Chondrocyte (in vitro differentiated cells): Measurements from ENCODE around the gene CCDC27. TPM values are rescaled to one million over a fixed set of nuclear protein-coding genes. Genes with fewer than 3 reads are reported as not detected.

ENCODE experiments used
- DNase-seq: peaks from one replicate; pipeline ENCODE4 v3.0.0; 2021; ENCODE audit warnings: mixed read lengths, low spot score
- H3K27ac Mint-ChIP-seq: one replicate; pipeline ENCODE4 v1.8.0; 2021; ENCODE audit warnings: mild to moderate bottlenecking, moderate library complexity, mixed read lengths; ENCODE audit not compliant: unreplicated experiment
- H3K27me3 Mint-ChIP-seq: 2 replicates; pipeline ENCODE4 v1.8.0; 2021; ENCODE audit warnings: low read depth, mixed read lengths
- H3K36me3 Mint-ChIP-seq: 2 replicates; pipeline ENCODE4 v1.8.0; 2021; ENCODE audit warnings: low read depth, mixed read lengths
- H3K4me1 Mint-ChIP-seq: 2 replicates; pipeline ENCODE4 v1.8.0; 2021; ENCODE audit warnings: low read depth, mild to moderate bottlenecking, mixed read lengths
- H3K4me3 Mint-ChIP-seq: one replicate; pipeline ENCODE4 v1.8.0; 2021; ENCODE audit warnings: mild to moderate bottlenecking, moderate library complexity, mixed read lengths; ENCODE audit not compliant: unreplicated experiment
- H3K9me3 Mint-ChIP-seq: 2 replicates; pipeline ENCODE4 v1.8.0; 2021; ENCODE audit warnings: low read depth, mixed read lengths
- total RNA-seq: library from RNA; stranded (reverse); gene quantifications from 3 replicates; pipeline ENCODE4 v1.2.1, GENCODE V29; 2021
- TF ChIP-seq, protein P1 (sequence below): fragments of 200-600 bp; sonication (generic); IDR thresholded peaks from 2 replicates; pipeline ENCODE4 v1.5.0; 2021; ENCODE audit warnings: antibody characterized with exemption, mild to moderate bottlenecking, moderate library complexity

The CCDC27 gene
- total RNA-seq, 1 donor from 2014 or later = not detected

DNA sequence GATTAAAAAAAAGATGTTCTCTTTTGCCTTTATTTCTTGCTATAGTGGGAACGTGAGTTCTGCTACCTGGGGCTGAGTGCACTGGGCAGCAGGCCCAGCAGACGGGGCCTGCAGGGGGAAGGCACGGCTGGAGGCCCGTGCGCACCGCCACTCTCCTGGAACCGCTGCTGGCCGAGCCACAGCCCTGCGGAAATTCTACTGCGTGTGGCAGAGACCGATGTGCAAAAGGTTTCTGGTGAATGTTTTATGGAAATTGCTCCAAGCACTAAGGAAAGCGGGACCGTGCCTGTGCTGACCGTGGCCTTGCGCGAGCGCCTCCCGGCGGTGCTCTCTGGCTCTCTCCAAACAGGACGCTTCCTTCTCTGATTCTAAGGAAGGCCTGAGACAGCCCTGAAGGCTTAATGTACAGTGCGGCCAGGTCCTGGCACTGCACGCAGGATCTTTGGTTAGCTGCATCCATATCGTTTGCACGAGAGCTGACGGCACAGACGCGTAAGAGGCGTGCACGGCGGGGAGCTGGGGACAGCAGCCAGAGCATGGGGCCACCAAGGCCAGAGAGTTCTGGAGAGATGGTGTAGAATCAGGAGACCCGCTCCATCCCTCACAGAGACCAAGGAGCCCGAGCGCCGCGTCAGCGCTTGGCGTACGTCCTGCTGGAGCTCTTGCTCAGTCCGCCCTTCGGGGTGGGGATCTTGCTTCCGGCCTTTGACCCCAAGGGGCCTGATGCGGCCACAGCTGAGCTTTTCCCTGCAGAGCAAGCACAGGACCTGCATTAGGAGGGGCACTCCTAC is 62.7 kb downstream of the CCDC27 start:
- H3K27ac Mint-ChIP-seq = no peak overlapping the region
- peak; percentile 82 for DNase-seq
- no peaks in the 10 kb centered on the region for H3K27me3 Mint-ChIP-seq
- H3K4me3 Mint-ChIP-seq = no peak overlapping the region
- peaks cover 17% of the 10 kb centered on the region for H3K4me1 Mint-ChIP-seq
- TF ChIP-seq, protein P1, sequence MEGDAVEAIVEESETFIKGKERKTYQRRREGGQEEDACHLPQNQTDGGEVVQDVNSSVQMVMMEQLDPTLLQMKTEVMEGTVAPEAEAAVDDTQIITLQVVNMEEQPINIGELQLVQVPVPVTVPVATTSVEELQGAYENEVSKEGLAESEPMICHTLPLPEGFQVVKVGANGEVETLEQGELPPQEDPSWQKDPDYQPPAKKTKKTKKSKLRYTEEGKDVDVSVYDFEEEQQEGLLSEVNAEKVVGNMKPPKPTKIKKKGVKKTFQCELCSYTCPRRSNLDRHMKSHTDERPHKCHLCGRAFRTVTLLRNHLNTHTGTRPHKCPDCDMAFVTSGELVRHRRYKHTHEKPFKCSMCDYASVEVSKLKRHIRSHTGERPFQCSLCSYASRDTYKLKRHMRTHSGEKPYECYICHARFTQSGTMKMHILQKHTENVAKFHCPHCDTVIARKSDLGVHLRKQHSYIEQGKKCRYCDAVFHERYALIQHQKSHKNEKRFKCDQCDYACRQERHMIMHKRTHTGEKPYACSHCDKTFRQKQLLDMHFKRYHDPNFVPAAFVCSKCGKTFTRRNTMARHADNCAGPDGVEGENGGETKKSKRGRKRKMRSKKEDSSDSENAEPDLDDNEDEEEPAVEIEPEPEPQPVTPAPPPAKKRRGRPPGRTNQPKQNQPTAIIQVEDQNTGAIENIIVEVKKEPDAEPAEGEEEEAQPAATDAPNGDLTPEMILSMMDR = no peak
- no peaks in the 10 kb centered on the region for H3K9me3 Mint-ChIP-seq
- peaks cover 20% of the 10 kb centered on the region for H3K36me3 Mint-ChIP-seq

DNA sequence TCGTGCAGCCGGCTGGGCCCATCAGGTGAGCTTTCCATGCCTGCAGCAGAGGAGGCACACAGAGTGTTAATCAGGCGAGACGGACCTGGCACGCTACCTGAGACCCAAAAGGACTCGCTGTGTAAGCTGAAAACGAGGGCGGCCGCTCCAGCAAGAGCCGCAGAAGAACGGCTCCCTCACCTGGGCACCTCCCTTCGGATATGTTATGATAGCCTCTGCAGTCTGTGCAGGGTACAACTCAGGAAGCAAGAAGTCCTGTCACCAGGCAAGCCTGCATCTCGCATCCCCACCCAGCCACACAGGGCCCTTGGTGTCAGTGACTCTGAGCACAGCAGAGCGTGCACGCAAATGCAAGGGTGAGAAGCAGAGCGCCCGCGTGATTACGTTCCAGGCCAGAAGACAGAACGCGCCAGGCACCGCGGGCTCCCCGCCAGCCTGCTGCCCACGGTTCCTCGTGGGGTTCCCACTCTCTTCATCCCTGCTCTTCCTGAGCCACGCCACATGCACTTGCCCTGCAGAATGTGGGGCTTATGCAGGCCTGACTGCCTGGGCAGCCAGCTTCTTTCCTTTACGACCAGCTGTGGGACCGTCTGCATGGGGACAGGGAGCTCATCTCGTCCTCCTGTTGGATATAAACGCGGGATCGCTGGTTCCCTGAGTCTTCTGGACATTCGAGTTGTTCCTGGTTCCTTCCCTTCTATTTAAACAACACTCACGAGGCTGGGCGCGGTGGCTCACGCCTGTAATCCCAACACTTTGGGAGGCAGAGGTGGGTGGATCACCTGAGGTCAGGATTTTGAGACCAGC is 64.3 kb downstream of the CCDC27 start:
- Mint-ChIP-seq H3K9me3 (no peaks in the 10 kb centered on the region), H3K27ac (no peak overlapping the region), H3K36me3 (peaks cover 26% of the 10 kb centered on the region), H3K4me1 (peaks cover 16% of the 10 kb centered on the region), H3K27me3 (no peaks in the 10 kb centered on the region), H3K4me3 (no peak overlapping the region)
- DNase-seq = peak; percentile 86
- TF ChIP-seq, protein P1 = no peak

DNA sequence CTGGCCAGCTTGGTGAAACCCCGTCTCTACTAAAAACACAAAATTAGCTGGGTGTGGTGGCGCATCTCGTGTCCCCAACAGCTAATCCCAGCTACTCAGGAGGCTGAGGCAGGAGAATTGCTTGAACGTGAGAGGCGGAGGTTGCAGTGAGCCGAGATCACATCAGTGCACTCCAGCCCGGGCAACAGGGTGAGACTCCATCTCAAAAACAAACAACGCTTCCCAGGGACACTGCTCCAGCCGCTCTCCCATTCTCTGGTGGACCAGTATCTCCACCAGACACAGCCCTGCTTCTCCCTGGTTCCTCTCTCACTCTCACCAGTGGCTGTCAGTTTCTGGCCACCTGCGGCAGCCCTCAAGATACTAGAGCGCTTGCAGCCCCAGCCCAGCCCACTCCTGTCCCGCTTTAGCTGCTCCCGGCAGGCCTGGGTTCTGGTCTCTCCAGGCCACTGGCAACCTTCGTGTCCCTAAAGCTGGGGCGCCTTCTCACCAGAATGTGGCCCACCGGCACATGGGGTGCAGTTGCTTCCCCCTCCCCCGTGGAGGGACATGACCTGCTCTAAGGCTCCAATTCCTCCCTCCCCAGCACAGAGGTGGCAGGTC is 65.0 kb downstream of the CCDC27 start:
- H3K4me3 Mint-ChIP-seq = no peak overlapping the region
- peaks cover 13% of the 10 kb centered on the region for H3K4me1 Mint-ChIP-seq
- DNase-seq = peak; percentile 86
- no peaks in the 10 kb centered on the region for H3K9me3 Mint-ChIP-seq
- TF ChIP-seq, protein P1 = no peak
- no peak overlapping the region for H3K27ac Mint-ChIP-seq
- no peaks in the 10 kb centered on the region for H3K27me3 Mint-ChIP-seq
- H3K36me3 Mint-ChIP-seq = peaks cover 33% of the 10 kb centered on the region

DNA sequence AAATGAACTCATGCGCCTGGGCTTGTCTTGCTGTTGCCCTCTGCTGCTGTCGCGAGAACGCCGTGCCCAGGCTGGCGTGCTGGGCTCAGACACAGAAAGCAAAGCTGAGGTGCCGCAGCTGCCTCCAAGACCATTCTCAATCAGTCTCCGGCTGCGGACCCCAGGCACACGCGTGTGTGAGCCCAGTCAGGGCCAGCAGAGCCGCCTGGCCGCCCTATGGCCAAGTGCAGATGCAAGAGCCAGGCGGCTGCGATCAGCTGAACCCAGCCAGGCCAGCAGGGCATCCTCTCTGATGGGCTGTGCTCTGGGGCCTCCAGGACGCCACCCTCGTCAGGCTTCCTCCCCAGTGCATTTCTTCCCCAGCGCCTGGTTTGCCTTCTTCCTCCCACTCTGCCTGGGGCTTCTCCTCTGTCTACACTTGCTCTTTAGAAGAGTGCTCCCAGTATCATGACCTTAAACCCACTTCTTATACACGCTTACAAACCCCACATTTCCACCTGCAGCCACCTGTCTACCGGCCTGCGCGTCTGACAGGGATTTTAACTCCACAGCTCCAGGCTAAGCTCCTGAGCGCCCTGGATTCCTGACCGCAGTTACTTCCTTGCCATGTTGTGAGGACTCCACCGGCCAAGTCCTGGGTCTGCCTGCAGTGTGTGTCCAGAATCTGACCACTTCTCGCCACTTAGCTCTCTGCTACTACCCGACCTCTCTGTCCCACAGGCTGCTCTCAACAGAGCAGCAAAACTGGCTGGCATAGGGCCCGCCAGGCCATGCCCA is 65.8 kb downstream of the CCDC27 start:
- no peaks in the 10 kb centered on the region for H3K9me3 Mint-ChIP-seq
- DNase-seq = peak; percentile 84
- TF ChIP-seq, protein P1 = no peak
- no peaks in the 10 kb centered on the region for H3K27me3 Mint-ChIP-seq
- H3K36me3 Mint-ChIP-seq = peaks cover 37% of the 10 kb centered on the region
- H3K4me3 Mint-ChIP-seq = no peak overlapping the region
- H3K27ac Mint-ChIP-seq = no peak overlapping the region
- H3K4me1 Mint-ChIP-seq = peaks cover 13% of the 10 kb centered on the region
